Suprapubic skin (tissue), 4 donors: ENCODE results near the gene PLD5. TPM values are rescaled to one million over a fixed set of nuclear protein-coding genes. Genes with fewer than 3 reads are reported as not detected.

Experiments used
- DNase-seq, 2 donors: peaks; one replicate each; pipeline ENCODE4 v3.0.0-alpha.2; 2019; ENCODE audit warnings: low spot score in 2 of 2
- H3K27ac ChIP-seq: fragments of 200-600 bp; sonication (generic); one replicate; pipeline ENCODE4 v1.5.1; 2019
- H3K27me3 ChIP-seq: fragments of 200-600 bp; sonication (generic); one replicate; pipeline ENCODE4 v1.5.1; 2019
- H3K36me3 ChIP-seq: fragments of 200-600 bp; sonication (generic); one replicate; pipeline ENCODE4 v1.5.1; 2019
- H3K4me1 ChIP-seq: fragments of 200-600 bp; sonication (generic); one replicate; pipeline ENCODE4 v1.5.1; 2019
- H3K4me3 ChIP-seq: fragments of 200-600 bp; sonication (generic); one replicate; pipeline ENCODE4 v1.5.1; 2019; ENCODE audit warnings: mild to moderate bottlenecking
- H3K9me3 ChIP-seq: fragments of 200-600 bp; sonication (generic); one replicate; pipeline ENCODE4 v1.5.1; 2019
- EP300 ChIP-seq: sonication (generic); formaldehyde crosslinking; IDR thresholded peaks from one replicate; pipeline ENCODE4 v1.6.1; 2017; ENCODE audit warnings: antibody characterized with exemption
- POLR2A ChIP-seq, 2 donors: fragments of 450-650 bp; IDR thresholded peaks; one replicate each; pipeline ENCODE4 v1.6.1; 2017; ENCODE audit warnings: antibody characterized with exemption in 2 of 2, mild to moderate bottlenecking in 2 of 2, moderate library complexity in 2 of 2
- POLR2AphosphoS5 ChIP-seq, 3 donors: sonication (generic); formaldehyde crosslinking; IDR thresholded peaks; one replicate each; pipeline ENCODE4 v1.6.1; 2017; ENCODE audit warnings: antibody characterized with exemption in 3 of 3
- WGBS: methylation state at CpG from one replicate; pipeline ENCODE4 v1.1.5; 2018; 5-methylcytosine and 5-hydroxymethylcytosine counted together
- total RNA-seq, 4 donors: library from RNA; depleted of rRNA; stranded (reverse); fragments of >200 nt; gene quantifications; one replicate each; pipeline ENCODE4 v1.1.0, GENCODE V29; 2016
- TF ChIP-seq, protein P1 (sequence below), 2 donors: fragments of 200-600 bp in 1 of 2; fragments of 450-650 bp in 1 of 2; sonication (generic) in 1 of 2; IDR thresholded peaks; one replicate each; pipeline ENCODE4 v1.5.1; 2016 to 2019; ENCODE audit warnings: antibody characterized with exemption in 2 of 2, mild to moderate bottlenecking in 1 of 2, moderate library complexity in 1 of 2

Gene PLD5
- total RNA-seq, 4 donors from 2014 or later = 0.21 to 0.64 TPM; not detected in 2

DNA sequence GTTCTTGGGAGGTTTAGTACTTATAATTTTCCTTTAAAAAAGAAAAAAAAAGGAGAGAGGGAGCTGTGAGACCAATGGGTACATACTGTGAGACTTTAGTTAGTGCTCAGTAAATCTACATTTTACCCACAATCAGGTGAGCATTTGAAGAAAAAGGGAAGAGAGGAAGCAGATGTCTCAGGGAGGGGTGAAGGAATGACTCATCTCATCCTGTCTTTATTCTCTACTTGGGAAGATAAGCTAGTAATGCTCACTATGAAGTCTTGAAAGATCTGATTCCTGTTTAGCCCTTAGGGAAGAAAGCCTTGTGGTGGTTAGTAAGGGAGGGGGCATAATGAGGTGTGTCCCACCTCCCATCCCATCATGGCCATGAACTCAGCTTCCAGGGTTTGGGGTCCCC is 112.6 kb downstream of the PLD5 start:
- Histone ChIP-seq H3K9me3 (no peaks in the 10 kb centered on the region), H3K27ac (no peak overlapping the region), H3K4me1 (no peaks in the 10 kb centered on the region), H3K36me3 (no peaks in the 10 kb centered on the region), H3K27me3 (no peaks in the 10 kb centered on the region), H3K4me3 (no peak overlapping the region)
- TF ChIP-seq, protein P1, sequence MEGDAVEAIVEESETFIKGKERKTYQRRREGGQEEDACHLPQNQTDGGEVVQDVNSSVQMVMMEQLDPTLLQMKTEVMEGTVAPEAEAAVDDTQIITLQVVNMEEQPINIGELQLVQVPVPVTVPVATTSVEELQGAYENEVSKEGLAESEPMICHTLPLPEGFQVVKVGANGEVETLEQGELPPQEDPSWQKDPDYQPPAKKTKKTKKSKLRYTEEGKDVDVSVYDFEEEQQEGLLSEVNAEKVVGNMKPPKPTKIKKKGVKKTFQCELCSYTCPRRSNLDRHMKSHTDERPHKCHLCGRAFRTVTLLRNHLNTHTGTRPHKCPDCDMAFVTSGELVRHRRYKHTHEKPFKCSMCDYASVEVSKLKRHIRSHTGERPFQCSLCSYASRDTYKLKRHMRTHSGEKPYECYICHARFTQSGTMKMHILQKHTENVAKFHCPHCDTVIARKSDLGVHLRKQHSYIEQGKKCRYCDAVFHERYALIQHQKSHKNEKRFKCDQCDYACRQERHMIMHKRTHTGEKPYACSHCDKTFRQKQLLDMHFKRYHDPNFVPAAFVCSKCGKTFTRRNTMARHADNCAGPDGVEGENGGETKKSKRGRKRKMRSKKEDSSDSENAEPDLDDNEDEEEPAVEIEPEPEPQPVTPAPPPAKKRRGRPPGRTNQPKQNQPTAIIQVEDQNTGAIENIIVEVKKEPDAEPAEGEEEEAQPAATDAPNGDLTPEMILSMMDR (IDR thresholded peaks at IDR 0.05) = no peak
- no peak for TF ChIP-seq EP300
- TF ChIP-seq POLR2A (IDR thresholded peaks at IDR 0.05) = no peak
- TF ChIP-seq POLR2AphosphoS5 (IDR thresholded peaks at IDR 0.05) = no peak
- DNase-seq = no peak

DNA sequence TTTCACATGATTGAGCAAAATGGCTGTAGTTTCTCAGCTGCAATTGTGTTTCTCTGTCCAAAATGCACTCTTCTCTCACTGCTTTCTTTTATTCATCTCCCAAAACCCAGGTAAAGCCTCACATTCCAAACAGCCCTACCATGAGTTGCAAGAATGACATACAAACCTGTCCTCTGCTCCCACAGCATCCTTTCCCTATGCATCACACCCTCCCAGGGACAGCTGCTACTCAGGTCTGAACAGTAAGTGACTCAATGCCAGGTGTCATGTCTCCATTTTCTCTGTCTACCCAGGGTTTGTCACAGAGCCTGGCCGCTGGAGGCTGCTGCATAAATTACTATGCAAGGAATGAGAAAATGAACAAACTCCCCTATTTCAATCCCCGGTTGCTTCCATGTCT is 118.5 kb downstream of the PLD5 start:
- Histone ChIP-seq H3K36me3 (no peaks in the 10 kb centered on the region), H3K4me1 (no peaks in the 10 kb centered on the region), H3K9me3 (no peaks in the 10 kb centered on the region), H3K27ac (no peak overlapping the region), H3K27me3 (no peaks in the 10 kb centered on the region), H3K4me3 (no peak overlapping the region)
- TF ChIP-seq POLR2AphosphoS5 (IDR thresholded peaks at IDR 0.05) = no peak
- TF ChIP-seq, protein P1 (IDR thresholded peaks at IDR 0.05) = no peak
- TF ChIP-seq EP300 = no peak
- TF ChIP-seq POLR2A (IDR thresholded peaks at IDR 0.05) = no peak
- 75% methylated on average over 2 of the region's 2 CpGs for WGBS
- no peak for DNase-seq

DNA sequence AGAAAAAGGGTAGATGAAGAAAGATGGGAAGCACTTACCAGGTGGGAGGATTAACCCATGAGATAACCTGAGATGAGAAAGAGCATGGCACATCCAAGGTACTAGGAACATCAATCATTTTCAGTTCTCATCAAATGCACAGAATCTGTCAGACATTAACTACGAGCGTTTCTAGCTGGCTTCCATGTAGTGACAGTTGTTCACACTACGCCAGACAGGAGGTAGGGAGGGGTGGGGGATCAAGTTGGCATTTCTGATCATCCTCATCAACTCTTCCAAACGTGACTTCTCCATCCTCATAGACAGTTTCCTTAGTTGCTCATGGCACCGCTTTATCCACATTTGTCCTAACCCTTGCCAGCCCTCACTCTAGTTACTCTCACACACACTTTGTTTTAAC is 120.2 kb downstream of the PLD5 start:
- Histone ChIP-seq H3K27me3 (no peaks in the 10 kb centered on the region), H3K27ac (no peak overlapping the region), H3K9me3 (no peaks in the 10 kb centered on the region), H3K4me3 (no peak overlapping the region), H3K4me1 (no peaks in the 10 kb centered on the region), H3K36me3 (no peaks in the 10 kb centered on the region)
- no peak for DNase-seq
- TF ChIP-seq POLR2A (IDR thresholded peaks at IDR 0.05) (no peak), EP300 (no peak), POLR2AphosphoS5 (IDR thresholded peaks at IDR 0.05) (no peak)
- TF ChIP-seq, protein P1 (IDR thresholded peaks at IDR 0.05) = no peak
- 84% methylated on average over 5 of the region's 5 CpGs for WGBS

DNA sequence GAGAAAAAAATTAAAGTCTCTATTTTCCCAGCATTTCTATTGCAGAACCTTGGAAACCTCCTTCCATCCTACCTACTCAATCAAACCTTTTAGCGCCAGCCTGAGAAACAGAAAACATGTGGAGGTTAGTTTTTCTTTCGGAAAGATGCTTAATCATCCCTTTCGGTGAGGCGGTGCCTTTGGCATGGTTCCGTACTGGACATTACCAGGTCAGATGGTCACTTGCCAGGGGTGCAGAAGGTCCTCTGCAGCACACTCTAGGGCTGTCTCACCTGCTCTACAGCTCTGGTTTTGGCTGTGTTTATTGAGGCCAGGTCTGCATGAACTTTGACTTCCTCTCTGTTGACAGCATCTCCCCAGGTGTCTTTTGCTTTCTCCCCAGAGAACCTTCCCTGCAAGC is 121.5 kb downstream of the PLD5 start:
- H3K36me3 ChIP-seq = no peaks in the 10 kb centered on the region
- H3K4me1 ChIP-seq = no peaks in the 10 kb centered on the region
- 50% methylated on average over 5 of the region's 5 CpGs for whole genome bisulfite sequencing
- no peak overlapping the region for H3K27ac ChIP-seq
- H3K4me3 ChIP-seq = no peak overlapping the region
- H3K9me3 ChIP-seq = no peaks in the 10 kb centered on the region
- DNase-seq = no peak
- TF ChIP-seq, protein P1 (IDR thresholded peaks at IDR 0.05) = no peak
- TF ChIP-seq POLR2A (IDR thresholded peaks at IDR 0.05) (no peak), EP300 (no peak), POLR2AphosphoS5 (IDR thresholded peaks at IDR 0.05) (no peak)
- no peaks in the 10 kb centered on the region for H3K27me3 ChIP-seq

DNA sequence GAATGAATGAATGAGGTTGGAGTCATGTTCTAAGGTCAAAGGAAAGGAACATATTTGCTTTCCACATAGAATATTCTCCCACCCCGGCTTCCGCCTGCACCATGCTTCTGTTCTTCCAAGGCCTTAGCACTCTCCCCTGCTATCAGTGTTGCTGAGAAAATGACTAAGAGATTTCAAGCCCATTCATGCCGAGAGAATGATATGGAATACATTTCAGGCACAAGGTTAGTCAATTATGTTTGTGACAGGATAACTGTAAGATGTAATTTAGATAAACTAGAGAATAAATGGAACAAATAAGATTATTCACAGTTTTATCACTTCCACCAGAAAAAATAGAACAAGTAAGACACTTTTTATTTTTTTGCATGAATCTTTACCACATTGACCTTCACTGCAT is 122.6 kb downstream of the PLD5 start:
- TF ChIP-seq, protein P1 (IDR thresholded peaks at IDR 0.05) = no peak
- TF ChIP-seq POLR2A (IDR thresholded peaks at IDR 0.05) = no peak
- TF ChIP-seq EP300 = no peak
- no peak for TF ChIP-seq POLR2AphosphoS5 (IDR thresholded peaks at IDR 0.05)
- Histone ChIP-seq H3K27ac (no peak overlapping the region), H3K4me1 (no peaks in the 10 kb centered on the region), H3K36me3 (no peaks in the 10 kb centered on the region), H3K9me3 (no peaks in the 10 kb centered on the region), H3K4me3 (no peak overlapping the region), H3K27me3 (no peaks in the 10 kb centered on the region)
- DNase-seq = no peak
- WGBS = 70% methylated on average over 3 of the region's 3 CpGs
